Neural cell (in vitro differentiated cells): ENCODE measurements around the gene TLL2. TPM values are rescaled to one million over a fixed set of nuclear protein-coding genes. Genes with fewer than 3 reads are reported as not detected.

ENCODE experiments used
- H2AFZ ChIP-seq: fragments of 200-600, 300-800 bp; sonication (generic), shearing (Covaris generic); 2 replicates; pipeline ENCODE4 v1.6.0; 2014; ENCODE audit warnings: low read depth, mild to moderate bottlenecking, antibody characterized with exemption, low read length, moderate library complexity
- H3F3A ChIP-seq: fragments of 200-600 bp; shearing (Covaris generic); 2 replicates; pipeline ENCODE4 v1.6.1; 2016; ENCODE audit warnings: mild to moderate bottlenecking, moderate library complexity, mixed read lengths, antibody characterized with exemption, low read length; ENCODE audit not compliant: insufficient read depth, poor library complexity, severe bottlenecking
- H3K27ac ChIP-seq: fragments of 200-600, 300-800 bp; sonication (generic), shearing (Covaris generic); 2 replicates; pipeline ENCODE4 v1.5.1; 2014; ENCODE audit warnings: mild to moderate bottlenecking, low read length, moderate library complexity
- H3K27me3 ChIP-seq: fragments of 300-800, 200-600 bp; sonication (generic), shearing (Covaris generic); 2 replicates; pipeline ENCODE4 v1.6.0; 2014; ENCODE audit warnings: mild to moderate bottlenecking, low read depth, low read length, moderate library complexity; ENCODE audit not compliant: insufficient read depth
- H3K36me3 ChIP-seq: fragments of 300-800, 200-600 bp; sonication (generic), shearing (Covaris generic); 2 replicates; pipeline ENCODE4 v1.5.1; 2014; ENCODE audit warnings: mild to moderate bottlenecking, antibody characterized with exemption, low read length, moderate library complexity; ENCODE audit not compliant: insufficient read depth
- H3K4me2 ChIP-seq: fragments of 300-800, 200-600 bp; sonication (generic), shearing (Covaris generic); 2 replicates; pipeline ENCODE4 v1.6.0; 2014; ENCODE audit warnings: mild to moderate bottlenecking, low read length
- H3K4me3 ChIP-seq: fragments of 300-800, 200-600 bp; sonication (generic), shearing (Covaris generic); 2 replicates; pipeline ENCODE4 v1.5.1; 2014; ENCODE audit warnings: mild to moderate bottlenecking, low read length, moderate library complexity
- H3K79me2 ChIP-seq: fragments of 200-600 bp; shearing (Covaris generic); replicated peaks from 2 replicates; pipeline ENCODE4 v1.6.0; 2014; ENCODE audit warnings: mild to moderate bottlenecking, low read length, moderate library complexity; ENCODE audit not compliant: insufficient read depth
- H3K9ac ChIP-seq: fragments of 300-800, 200-600 bp; sonication (generic), shearing (Covaris generic); 2 replicates; pipeline ENCODE4 v1.6.1; 2016; ENCODE audit warnings: mild to moderate bottlenecking, low read length, mixed read lengths
- H3K9me2 ChIP-seq: fragments of 200-600 bp; shearing (Covaris generic); 2 replicates; pipeline ENCODE4 v1.6.1; 2016; ENCODE audit warnings: mild to moderate bottlenecking, low read length, mixed read lengths; ENCODE audit not compliant: insufficient read depth
- H3K9me3 ChIP-seq: fragments of 200-600, 300-800 bp; sonication (generic), shearing (Covaris generic); 2 replicates; pipeline ENCODE4 v1.6.1; 2016; ENCODE audit warnings: mild to moderate bottlenecking, mixed run types, low read length, moderate library complexity, mixed read lengths
- H4K20me1 ChIP-seq: fragments of 200-600 bp; shearing (Covaris generic); 2 replicates; pipeline ENCODE4 v1.6.1; 2016; ENCODE audit warnings: mild to moderate bottlenecking, mixed run types; ENCODE audit not compliant: insufficient read depth
- CTCF ChIP-seq: fragments of 450-650 bp; IDR thresholded peaks from 2 replicates; pipeline ENCODE4 v1.5.1; 2014; ENCODE audit warnings: antibody characterized with exemption, mild to moderate bottlenecking, moderate library complexity; ENCODE audit not compliant: poor library complexity, severe bottlenecking
- EP300 ChIP-seq: fragments of 450-650 bp; conservative IDR thresholded peaks from 2 replicates; pipeline ENCODE4 v1.6.1; 2014; ENCODE audit warnings: antibody characterized with exemption, mild to moderate bottlenecking, moderate library complexity; ENCODE audit not compliant: poor library complexity, severe bottlenecking
- EZH2 ChIP-seq: fragments of 200-600, 300-800 bp; shearing (Covaris generic), sonication (generic); IDR thresholded peaks from 2 replicates; pipeline ENCODE4 v1.6.1; 2014; ENCODE audit warnings: antibody characterized with exemption, low read length, borderline replicate concordance, mild to moderate bottlenecking; ENCODE audit not compliant: insufficient read depth, poor library complexity, severe bottlenecking
- MXI1 ChIP-seq: fragments of 450-650 bp; conservative IDR thresholded peaks from 2 replicates; pipeline ENCODE4 v1.6.1; 2014; ENCODE audit warnings: antibody characterized with exemption, mild to moderate bottlenecking; ENCODE audit not compliant: poor library complexity, severe bottlenecking
- POLR2AphosphoS5 ChIP-seq: IDR thresholded peaks from 2 replicates; pipeline ENCODE4 v1.6.1; 2012
- RAD21 ChIP-seq: fragments of 450-650 bp; conservative IDR thresholded peaks from 2 replicates; pipeline ENCODE4 v1.6.1; 2014; ENCODE audit warnings: antibody characterized with exemption, mild to moderate bottlenecking, moderate library complexity
- REST ChIP-seq: IDR thresholded peaks from 2 replicates; pipeline ENCODE4 v1.6.1; 2012; ENCODE audit warnings: borderline replicate concordance
- SMC3 ChIP-seq: fragments of 450-650 bp; conservative IDR thresholded peaks from 2 replicates; pipeline ENCODE4 v1.6.1; 2014; ENCODE audit warnings: antibody characterized with exemption, mild to moderate bottlenecking, moderate library complexity; ENCODE audit not compliant: poor library complexity
- TAF1 ChIP-seq: IDR thresholded peaks from 2 replicates; pipeline ENCODE4 v1.6.1; 2012; ENCODE audit warnings: low read depth
- polyA plus RNA-seq: library from polyadenylated mRNA; depleted of rRNA; stranded (reverse); fragments of >200 nt; gene quantifications from 2 replicates; pipeline ENCODE4 v1.2.3, GENCODE V29; 2014

Gene TLL2
- polyA plus RNA-seq, 1 donor from 2014 or later: 0.11 TPM

GRCh38 chr10:96327462-96327861, 186.3 kb downstream of the TLL2 start:
- H3K36me3 ChIP-seq: no peaks in the 10 kb centered on the region
- H4K20me1 ChIP-seq: no peaks in the 10 kb centered on the region
- no peak overlapping the region for H3K9ac ChIP-seq
- no peaks in the 10 kb centered on the region for H3K9me3 ChIP-seq
- no peak overlapping the region for H3K4me3 ChIP-seq
- H3K79me2 ChIP-seq: no peaks in the 10 kb centered on the region
- no peaks in the 10 kb centered on the region for H3F3A ChIP-seq
- no peaks in the 10 kb centered on the region for H3K27me3 ChIP-seq
- H3K4me2 ChIP-seq: no peak overlapping the region
- no peak overlapping the region for H2AFZ ChIP-seq
- H3K9me2 ChIP-seq: no peaks in the 10 kb centered on the region
- TF ChIP-seq TAF1 (no peak), CTCF (no peak), MXI1 (no peak), REST (no peak), SMC3 (no peak), EP300 (no peak), RAD21 (no peak), EZH2 (no peak), POLR2AphosphoS5 (no peak)
- H3K27ac ChIP-seq: no peak overlapping the region

- no peak overlapping the region for H3K4me3 ChIP-seq
- no peaks in the 10 kb centered on the region for H3K27me3 ChIP-seq
- H3K79me2 ChIP-seq: no peaks in the 10 kb centered on the region
- no peaks in the 10 kb centered on the region for H3F3A ChIP-seq
- H3K9me2 ChIP-seq: no peaks in the 10 kb centered on the region
- no peak overlapping the region for H3K9ac ChIP-seq
- no peaks in the 10 kb centered on the region for H4K20me1 ChIP-seq
- no peak overlapping the region for H3K4me2 ChIP-seq
- no peak overlapping the region for H3K27ac ChIP-seq
- no peaks in the 10 kb centered on the region for H3K9me3 ChIP-seq
- no peak overlapping the region for H2AFZ ChIP-seq
- no peaks in the 10 kb centered on the region for H3K36me3 ChIP-seq
- no peak for TF ChIP-seq RAD21
- no peak for TF ChIP-seq EZH2
- TF ChIP-seq CTCF: no peak
- TF ChIP-seq MXI1: no peak
- no peak for TF ChIP-seq REST
- no peak for TF ChIP-seq EP300
Measured at GRCh38 chr10:96325719-96326373, 187.9 kb downstream of the TLL2 start.
